GM10847 (cell line): Measurements from ENCODE around the gene EMC8.

Experiments
- POLR2A ChIP-seq: IDR thresholded peaks from 2 replicates; pipeline ENCODE4 v1.6.1; 2011; ENCODE audit not compliant: insufficient read length; ENCODE audit errors: extremely low read depth

EMC8 gene

GRCh38 chr16:85805442-85806045, 6.2 kb upstream of the EMC8 start:
- TF ChIP-seq POLR2A, result no peak

GRCh38 chr16:85803570-85803969, 4.2 kb upstream of the EMC8 start:
- no peak for TF ChIP-seq POLR2A

GRCh38 chr16:85800321-85800669, 951 bp upstream of the EMC8 start:
- no peak for TF ChIP-seq POLR2A

DNA sequence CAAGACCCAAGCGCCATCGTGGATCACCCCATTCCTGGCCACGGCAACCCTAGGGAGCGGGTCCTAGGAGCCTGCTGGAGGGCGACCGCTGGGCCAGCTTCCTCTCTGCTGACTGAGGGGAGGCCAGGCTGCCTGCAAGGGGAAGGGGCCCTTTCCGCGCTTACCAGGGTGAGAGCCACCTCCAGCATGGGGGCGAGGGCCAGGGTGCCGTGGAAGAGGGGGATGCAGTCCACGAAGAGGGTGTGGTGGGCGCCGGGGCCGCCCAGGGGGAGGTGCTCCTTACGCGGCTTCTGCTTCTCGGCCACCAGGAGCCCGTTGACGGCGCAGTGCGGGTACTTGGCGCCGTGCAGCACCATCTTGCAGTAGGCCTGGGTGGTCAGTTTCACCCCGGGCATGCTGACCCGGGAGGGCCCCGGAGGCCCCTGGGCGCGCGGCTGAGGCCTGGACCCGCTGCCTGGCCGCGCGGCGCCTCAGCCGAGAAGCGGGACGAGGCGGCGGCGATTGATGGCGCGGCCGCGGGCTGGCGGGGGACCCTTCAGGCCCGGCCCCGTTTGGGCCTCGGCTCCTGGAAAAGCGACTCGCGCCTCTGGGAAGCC, 345 bp downstream of the EMC8 start:
- no peak for TF ChIP-seq POLR2A

GRCh38 chr16:85798283-85798776, 1.0 kb downstream of the EMC8 start:
- TF ChIP-seq POLR2A, result no peak

GRCh38 chr16:85796599-85796998, 2.7 kb downstream of the EMC8 start:
- TF ChIP-seq POLR2A, result no peak

DNA sequence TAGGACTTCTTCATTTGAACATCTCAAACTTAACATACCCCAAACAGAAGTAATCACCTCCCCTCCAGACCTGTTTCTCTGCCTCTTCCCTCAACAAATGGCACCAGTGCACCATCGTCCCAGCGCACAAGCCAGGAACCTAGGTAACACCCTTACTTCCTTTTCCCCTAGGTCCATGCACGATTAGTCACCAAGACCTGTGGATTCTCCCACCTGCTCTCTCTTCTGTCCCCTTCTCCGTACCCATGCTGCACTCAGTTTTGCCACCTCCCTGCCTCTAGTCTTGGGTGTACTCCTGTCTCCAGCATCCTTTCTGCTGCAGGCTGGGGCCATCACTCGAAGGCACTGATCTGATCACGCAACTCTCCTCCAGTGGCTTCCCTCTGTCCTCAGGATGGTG, 3.2 kb downstream of the EMC8 start:
- TF ChIP-seq POLR2A, result no peak

DNA sequence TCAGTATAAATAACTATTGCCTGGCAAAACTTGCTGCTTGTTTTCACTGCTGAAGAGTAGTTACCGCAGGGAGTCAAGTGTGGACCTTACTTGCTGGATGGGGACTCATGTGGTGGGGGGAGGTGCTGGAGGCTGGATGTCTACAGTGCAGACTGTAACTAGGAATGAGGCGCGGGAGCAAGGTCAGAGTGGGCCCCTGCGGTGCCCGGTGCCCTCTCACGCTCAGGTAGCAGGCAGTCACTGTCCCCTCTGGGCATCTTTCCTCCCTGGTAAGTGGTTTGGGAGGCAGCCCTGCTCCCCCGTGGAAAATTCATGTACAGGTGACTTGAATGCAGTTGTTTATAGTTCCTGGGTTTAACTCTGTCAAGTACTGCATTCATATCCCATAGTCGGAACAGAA, 4.6 kb downstream of the EMC8 start:
- TF ChIP-seq POLR2A, result no peak

- TF ChIP-seq POLR2A, result no peak
These were observed 5.6 kb downstream of the EMC8 start for GRCh38 chr16:85793662-85794298.

- TF ChIP-seq POLR2A, result no peak
These were observed 9.6 kb downstream of the EMC8 start for GRCh38 chr16:85789773-85790172.

- TF ChIP-seq POLR2A, result no peak
These were observed 10.5 kb downstream of the EMC8 start for GRCh38 chr16:85788819-85789218.

GRCh38 chr16:85785927-85786326, 13.4 kb downstream of the EMC8 start:
- no peak for TF ChIP-seq POLR2A

GRCh38 chr16:85784813-85785212, 14.5 kb downstream of the EMC8 start:
- no peak for TF ChIP-seq POLR2A

- TF ChIP-seq POLR2A, result no peak
These were observed 15.9 kb downstream of the EMC8 start for GRCh38 chr16:85783441-85783840.

DNA sequence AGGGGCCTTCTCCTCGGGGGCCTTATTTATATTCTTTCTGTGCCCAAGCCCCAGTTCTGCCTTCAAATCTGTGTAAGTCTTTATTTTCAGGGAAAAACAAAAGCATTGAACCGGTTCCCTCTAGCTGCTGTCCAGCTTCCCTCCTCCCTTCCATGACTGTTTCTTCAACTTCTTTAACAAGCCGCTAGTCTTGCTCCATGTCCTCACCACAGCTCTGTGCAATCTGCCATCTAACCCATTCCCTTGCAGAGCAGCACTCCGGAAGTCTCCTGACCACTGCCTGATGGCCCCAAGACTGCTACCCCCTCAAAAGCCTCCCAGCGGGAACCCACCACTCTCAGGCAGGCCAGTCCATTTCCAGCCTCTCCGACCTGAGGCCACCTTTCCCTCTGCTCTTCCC, 16.9 kb downstream of the EMC8 start:
- TF ChIP-seq POLR2A, result no peak

GRCh38 chr16:85781695-85782370, 17.5 kb downstream of the EMC8 start:
- TF ChIP-seq POLR2A, result no peak

DNA sequence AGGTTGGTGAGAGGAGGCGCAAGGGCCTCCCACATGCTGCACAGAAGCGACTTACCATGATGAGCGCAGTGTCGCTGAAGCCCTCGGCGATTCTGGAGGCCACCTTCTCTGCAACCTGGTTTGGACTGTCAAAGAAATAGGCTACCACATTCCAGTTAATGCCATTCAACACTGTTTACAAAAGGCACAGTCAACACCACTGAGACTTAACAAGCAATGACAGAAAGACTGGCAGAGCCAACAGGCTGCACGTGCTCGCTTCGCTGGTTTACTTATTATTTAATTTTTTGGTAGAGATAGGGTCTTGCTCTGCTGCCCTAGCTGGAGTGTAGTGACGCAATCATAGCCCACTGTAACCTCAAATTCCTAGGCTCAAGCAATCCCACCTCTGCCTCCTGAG, 18.2 kb downstream of the EMC8 start:
- no peak for TF ChIP-seq POLR2A

DNA sequence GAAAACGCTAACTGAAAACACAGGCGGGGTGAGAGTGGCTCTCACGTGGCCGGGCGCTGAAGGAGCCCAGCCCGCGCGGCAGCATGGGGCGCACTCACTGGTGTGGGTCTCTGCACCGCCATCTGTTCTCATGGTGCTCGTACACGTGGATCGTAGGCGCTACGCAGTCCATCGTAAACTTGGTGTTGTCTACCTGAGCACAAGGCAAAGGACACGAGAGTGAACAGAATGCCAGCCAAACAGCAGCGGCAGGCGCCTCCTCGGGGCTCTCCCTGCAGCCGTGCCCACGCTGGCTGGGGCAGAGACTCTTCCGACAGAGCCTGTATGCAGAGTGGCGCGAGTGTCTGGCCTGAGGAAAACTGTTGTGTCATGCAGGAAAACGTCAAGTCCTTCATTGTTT, 19.1 kb downstream of the EMC8 start:
- no peak for TF ChIP-seq POLR2A
